ENCODE results near the gene HUS1. TPM values are rescaled to one million over a fixed set of nuclear protein-coding genes. Genes with fewer than 3 reads are reported as not detected.

HUS1 gene
- polyA plus RNA-seq, result 15.6 and 17.2 TPM in 2 replicates

GRCh38 chr7:47979145-47979831, at the start of gene HUS1:
Gene HUS1 (minus strand): TSS chr7:47979615. CDS start chr7:47979519, 96 bp downstream.

DNA sequence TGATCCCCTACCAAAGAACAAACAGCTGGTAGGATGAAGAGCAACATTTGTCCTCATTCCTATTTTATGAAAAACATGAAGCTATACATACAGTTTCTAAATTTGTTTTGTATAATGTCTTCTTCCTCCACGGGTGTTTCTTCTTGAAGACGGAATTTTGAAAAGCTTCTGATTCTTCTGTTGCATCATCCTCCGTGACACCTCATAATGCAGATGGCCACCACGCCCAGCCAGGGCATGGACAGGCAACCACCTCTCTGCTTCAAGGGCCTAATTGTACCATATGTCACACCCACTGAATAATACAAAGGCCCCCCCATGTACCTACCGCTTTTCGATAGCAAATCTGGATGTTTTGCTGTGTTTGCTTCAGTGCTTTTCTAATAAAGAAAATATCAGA, 49.5 kb upstream of the HUS1 start, which contains the start of gene SUN3:
TSS of gene SUN3 (minus strand) at position 170 of the 400 bp plus-strand sequence. CDS start at position 1, 169 bp downstream.

GRCh38 chr7:47948141-47948790, 31.1 kb downstream of the HUS1 start, which contains the start of gene PKD1L1:
Gene PKD1L1 (minus strand): TSS chr7:47948466. CDS start chr7:47948440, 26 bp downstream.

Other genes with a start within 250 kb of the HUS1 start
- 0.15 TPM in 1 of 2 replicates, not detected in the other for gene PKD1L1, start 31.1 kb downstream of the HUS1 start, polyA plus RNA-seq
- gene SUN3, start 49.5 kb upstream of the HUS1 start, polyA plus RNA-seq, result not detected in 2 replicates
- 0.41 and 0.87 TPM in 2 replicates for gene C7orf57, start 55.9 kb upstream of the HUS1 start, polyA plus RNA-seq
- gene UPP1, start 109.7 kb upstream of the HUS1 start, polyA plus RNA-seq, result 10.4 and 22.2 TPM in 2 replicates
- gene ABCA13, start 191.8 kb upstream of the HUS1 start, polyA plus RNA-seq, result not detected in 2 replicates